H9 (cell line): Measurements from ENCODE around the gene NTN3. TPM values are rescaled to one million over a fixed set of nuclear protein-coding genes. Genes with fewer than 3 reads are reported as not detected.

Source experiments
- DNase-seq: peaks from one replicate; pipeline ENCODE4 v3.0.0-alpha.2; 2017
- H2AFZ ChIP-seq: one replicate; pipeline ENCODE4 v1.6.1; 2013; ENCODE audit warnings: mild to moderate bottlenecking, low read length, control low read depth, moderate library complexity
- H2AK5ac ChIP-seq: 2 replicates; pipeline ENCODE4 v1.6.1; 2013; ENCODE audit warnings: low read length, control low read depth, mixed read lengths; ENCODE audit not compliant: insufficient read length
- H2BK120ac ChIP-seq: one replicate; pipeline ENCODE4 v1.6.1; 2013; ENCODE audit warnings: low read depth, mild to moderate bottlenecking, low read length, control low read depth, inconsistent platforms; ENCODE audit not compliant: poor library complexity, severe bottlenecking
- H2BK12ac ChIP-seq: 2 replicates; pipeline ENCODE4 v1.6.1; 2013; ENCODE audit warnings: low read length, control low read depth, mixed read lengths, low read depth; ENCODE audit not compliant: insufficient read length
- H2BK15ac ChIP-seq: 2 replicates; pipeline ENCODE4 v1.6.1; 2013; ENCODE audit warnings: low read depth, low read length, control low read depth
- H2BK20ac ChIP-seq: one replicate; pipeline ENCODE4 v1.6.1; 2013; ENCODE audit warnings: low read depth, mild to moderate bottlenecking, low read length, control low read depth, inconsistent platforms; ENCODE audit not compliant: poor library complexity, severe bottlenecking
- H2BK5ac ChIP-seq: 2 replicates; pipeline ENCODE4 v1.6.1; 2013; ENCODE audit warnings: low read length, control low read depth, mixed read lengths; ENCODE audit not compliant: insufficient read length
- H3K14ac ChIP-seq: 2 replicates; pipeline ENCODE4 v1.6.1; 2013; ENCODE audit warnings: low read length, control low read depth; ENCODE audit not compliant: insufficient read depth
- H3K18ac ChIP-seq: 2 replicates; pipeline ENCODE4 v1.6.1; 2013; ENCODE audit warnings: low read depth, mild to moderate bottlenecking, mixed read lengths, low read length, control low read depth; ENCODE audit not compliant: insufficient read length
- H3K23ac ChIP-seq: 2 replicates; pipeline ENCODE4 v1.6.1; 2013; ENCODE audit warnings: low read length, control low read depth, mixed read lengths, low read depth; ENCODE audit not compliant: insufficient read length
- H3K23me2 ChIP-seq: 2 replicates; pipeline ENCODE4 v1.6.1; 2013; ENCODE audit warnings: low read depth, mild to moderate bottlenecking, mixed read lengths, low read length, control low read depth; ENCODE audit not compliant: insufficient read length, poor library complexity, severe bottlenecking
- H3K27ac ChIP-seq: 2 replicates; pipeline ENCODE4 v1.5.1; 2013; ENCODE audit warnings: low read length, control low read depth, mixed read lengths, low read depth; ENCODE audit not compliant: insufficient read length
- H3K27me3 ChIP-seq: 2 replicates; pipeline ENCODE4 v1.6.1; 2013; ENCODE audit warnings: low read length, control low read depth, inconsistent platforms; ENCODE audit not compliant: insufficient read depth
- H3K4ac ChIP-seq: 2 replicates; pipeline ENCODE4 v1.6.1; 2013; ENCODE audit warnings: low read depth, mild to moderate bottlenecking, control low read depth, inconsistent platforms, low read length, moderate library complexity
- H3K4me1 ChIP-seq: 2 replicates; pipeline ENCODE4 v1.6.1; 2013; ENCODE audit warnings: low read length, control low read depth, inconsistent platforms; ENCODE audit not compliant: insufficient read depth
- H3K4me2 ChIP-seq: 2 replicates; pipeline ENCODE4 v1.6.1; 2013; ENCODE audit warnings: low read length, control low read depth, mixed read lengths; ENCODE audit not compliant: insufficient read length, insufficient read depth
- H3K56ac ChIP-seq: 2 replicates; pipeline ENCODE4 v1.6.1; 2013; ENCODE audit warnings: low read depth, mild to moderate bottlenecking, mixed read lengths, low read length, control low read depth; ENCODE audit not compliant: insufficient read length
- H3K79me1 ChIP-seq: 2 replicates; pipeline ENCODE4 v1.6.1; 2013; ENCODE audit warnings: low read depth, mild to moderate bottlenecking, moderate library complexity, low read length, control low read depth, inconsistent platforms; ENCODE audit not compliant: insufficient read depth, poor library complexity, severe bottlenecking
- H3K79me2 ChIP-seq: 2 replicates; pipeline ENCODE4 v1.6.1; 2013; ENCODE audit warnings: low read length, control low read depth, inconsistent platforms; ENCODE audit not compliant: insufficient read depth
- H3K9ac ChIP-seq: 2 replicates; pipeline ENCODE4 v1.6.1; 2013; ENCODE audit warnings: low read length, control low read depth, mixed read lengths; ENCODE audit not compliant: insufficient read length; ENCODE audit errors: extremely low read depth
- H3K9me3 ChIP-seq: one replicate; pipeline ENCODE4 v1.6.1; 2013; ENCODE audit warnings: low read depth, low read length, inconsistent platforms; ENCODE audit not compliant: control insufficient read depth
- H3T11ph ChIP-seq: one replicate; pipeline ENCODE4 v1.6.1; 2013; ENCODE audit warnings: mild to moderate bottlenecking, low read length, control low read depth, inconsistent platforms
- H4K20me1 ChIP-seq: one replicate; pipeline ENCODE4 v1.6.1; 2013; ENCODE audit not compliant: control insufficient read depth, insufficient read length, insufficient read depth
- H4K5ac ChIP-seq: 2 replicates; pipeline ENCODE4 v1.6.1; 2013; ENCODE audit warnings: low read depth, mild to moderate bottlenecking, mixed read lengths, low read length, control low read depth; ENCODE audit not compliant: insufficient read length
- H4K8ac ChIP-seq: replicated peaks from 2 replicates; pipeline ENCODE4 v1.6.1; 2013; ENCODE audit warnings: low read length, control low read depth, mixed read lengths, low read depth; ENCODE audit not compliant: insufficient read length
- H4K91ac ChIP-seq: 2 replicates; pipeline ENCODE4 v1.6.1; 2013; ENCODE audit warnings: low read depth, mild to moderate bottlenecking, moderate library complexity, mixed read lengths, low read length, control low read depth; ENCODE audit not compliant: insufficient read length
- H3K27ac Mint-ChIP-seq, 3 experiments: 2 replicates in 2 of 3; 3 replicates in 1 of 3; pipeline ENCODE4 v1.8.0; 2020 to 2021; ENCODE audit warnings: mixed read lengths in 3 of 3, mild to moderate bottlenecking in 1 of 3, moderate library complexity in 1 of 3
- H3K27me3 Mint-ChIP-seq: 2 replicates; pipeline ENCODE4 v1.8.0; 2021; ENCODE audit warnings: low read depth, mild to moderate bottlenecking, moderate library complexity, mixed read lengths
- H3K36me3 Mint-ChIP-seq, 3 experiments: 2 replicates in 2 of 3; 3 replicates in 1 of 3; pipeline ENCODE4 v1.8.0; 2020 to 2021; ENCODE audit warnings: low read depth in 3 of 3, mixed read lengths in 3 of 3; ENCODE audit not compliant: insufficient read depth in 1 of 3
- H3K4me1 Mint-ChIP-seq, 2 experiments: 2 replicates each; pipeline ENCODE4 v1.8.0; 2020; ENCODE audit warnings: mixed read lengths in 2 of 2
- H3K4me3 Mint-ChIP-seq, 2 experiments: 2 replicates in 1 of 2; 3 replicates in 1 of 2; pipeline ENCODE4 v1.8.0; 2020 to 2021; ENCODE audit warnings: mild to moderate bottlenecking in 2 of 2, mixed read lengths in 2 of 2, moderate library complexity in 1 of 2
- H3K9me3 Mint-ChIP-seq, 2 experiments: 2 replicates in 1 of 2; 3 replicates in 1 of 2; pipeline ENCODE4 v1.8.0; 2020; ENCODE audit warnings: mild to moderate bottlenecking in 2 of 2, mixed read lengths in 2 of 2, moderate library complexity in 1 of 2
- CTCF ChIP-seq: fragments of 200-600 bp; sonication (generic); conservative IDR thresholded peaks from 3 replicates; pipeline ENCODE4 v1.8.0; 2021; ENCODE audit warnings: antibody characterized with exemption, mild to moderate bottlenecking
- WGBS: extraction: QIAGEN DNeasy Blood & Tissue Kit; methylation state at CpG from one replicate; pipeline ENCODE4 v1.1.7; 2013; ENCODE audit warnings: missing lambda C conversion rate, low lambda C conversion rate, mixed read lengths; ENCODE audit not compliant: insufficient read length; ENCODE audit errors: extremely low coverage; 5-methylcytosine and 5-hydroxymethylcytosine counted together
- total RNA-seq: library from RNA; stranded (reverse); gene quantifications from 2 replicates; pipeline ENCODE4 v1.2.1, GENCODE V29; 2021

NTN3 gene
- total RNA-seq, 1 experiment from 2014 or later = 1.3 TPM

- H3K9me3 Mint-ChIP-seq = no peaks in the 10 kb centered on the region
- Histone ChIP-seq H2AK5ac (no peak overlapping the region), H4K20me1 (no peaks in the 10 kb centered on the region), H3K9ac (no peak overlapping the region), H3K4me2 (no peak overlapping the region), H3K4me1 (no peaks in the 10 kb centered on the region), H3K9me3 (no peaks in the 10 kb centered on the region), H2AFZ (no peak overlapping the region), H3K23ac (no peak overlapping the region), H4K91ac (no peak overlapping the region), H2BK12ac (no peak overlapping the region), H3K14ac (no peak overlapping the region), H3K56ac (no peak overlapping the region), H3K27me3 (no peaks in the 10 kb centered on the region), H2BK5ac (no peak overlapping the region), H3T11ph (no peak overlapping the region), H4K8ac (no peak overlapping the region), H2BK120ac (no peak overlapping the region), H2BK20ac (no peak overlapping the region), H3K79me2 (no peaks in the 10 kb centered on the region), H2BK15ac (no peak overlapping the region), H3K4ac (no peak overlapping the region), H3K27ac (no peak overlapping the region), H3K18ac (no peak overlapping the region), H3K23me2 (peaks cover 3% of the 10 kb centered on the region), H3K79me1 (no peaks in the 10 kb centered on the region), H4K5ac (no peak overlapping the region)
- DNase-seq = peak; percentile 67
- no CpG with 5 or more reads among the region's 20 CpGs for WGBS
- H3K4me3 Mint-ChIP-seq = no peak overlapping the region
- TF ChIP-seq CTCF = no peak
- H3K27me3 Mint-ChIP-seq = no peaks in the 10 kb centered on the region
- peaks cover 0 to 18% (median 4%) of the 10 kb centered on the region in 3 experiments; a peak in 4 of 7 replicates for H3K36me3 Mint-ChIP-seq
- H3K4me1 Mint-ChIP-seq = peaks cover 3 to 5% of the 10 kb centered on the region in 2 experiments
- H3K27ac Mint-ChIP-seq = peak overlapping the region in 1 of 3 experiments; percentile 44; a peak in 1 of 7 replicates
These were observed 29.4 kb downstream of the NTN3 start for GRCh38 chr16:2500430-2500917.
